CD4-positive, alpha-beta T cell (primary cell): ENCODE data around the gene MIA. TPM values are rescaled to one million over a fixed set of nuclear protein-coding genes. Genes with fewer than 3 reads are reported as not detected.
"Not testable (repeated sequence)": the region's sequence is repeated elsewhere in the genome, so short reads cannot be mapped to it uniquely, and the experiment has no call there.

ENCODE experiments used
- ATAC-seq: fragments of 200-7000 bp; cut with Tn5 transposase; one replicate; pipeline ENCODE4 v1.10.0; 2022; ENCODE audit warnings: mild to moderate bottlenecking; ENCODE audit not compliant: poor library complexity
- CTCF ChIA-PET: fragments of 350-600 bp; sonication (Branson Sonifier 250); formaldehyde crosslinking; loops from one replicate; lab custom pipeline; 2021; ENCODE audit warnings: antibody characterized with exemption, inconsistent platforms; lab: Charles Lee
- POLR2A ChIA-PET: fragments of 350-600 bp; sonication (Branson Sonifier 250); formaldehyde crosslinking; loops from one replicate; lab custom pipeline; 2021; ENCODE audit warnings: antibody characterized with exemption, inconsistent platforms; lab: Charles Lee
- DNase-seq, 14 experiments: peaks; one replicate each; pipeline ENCODE4 v3.0.0-alpha.2; 2013 to 2020; ENCODE audit warnings: mixed read lengths in 2 of 14
- H3K27ac ChIP-seq, 2 donors: one replicate each; pipeline versions ENCODE4 v1.5.1 to v1.7.0; 2013; ENCODE audit warnings: low read length in 2 of 2, low read depth in 1 of 2, mild to moderate bottlenecking in 1 of 2
- H3K27me3 ChIP-seq, 2 experiments: 1 replicate in 1 of 2; 2 replicates in 1 of 2; pipeline versions ENCODE4 v1.6.1 to v1.7.0; 2013; ENCODE audit warnings: low read length in 2 of 2, control low read depth in 1 of 2, mild to moderate bottlenecking in 1 of 2, moderate library complexity in 1 of 2; ENCODE audit not compliant: insufficient read depth in 2 of 2, control insufficient read depth in 1 of 2
- H3K36me3 ChIP-seq: one replicate; pipeline ENCODE4 v1.6.1; 2013; ENCODE audit warnings: low read length, control low read depth; ENCODE audit not compliant: insufficient read depth
- H3K4me1 ChIP-seq: one replicate; pipeline ENCODE4 v1.6.1; 2013; ENCODE audit warnings: low read length, control low read depth; ENCODE audit not compliant: insufficient read depth
- H3K4me3 ChIP-seq: one replicate; pipeline ENCODE4 v1.5.1; 2013; ENCODE audit warnings: mild to moderate bottlenecking, low read length, moderate library complexity
- H3K9me3 ChIP-seq, 2 experiments: 1 replicate in 1 of 2; 2 replicates in 1 of 2; pipeline versions ENCODE4 v1.6.1 to v1.7.0; 2013; ENCODE audit warnings: low read length in 2 of 2, mild to moderate bottlenecking in 2 of 2, control low read depth in 1 of 2, moderate library complexity in 1 of 2; ENCODE audit not compliant: control insufficient read depth in 1 of 2, insufficient read depth in 1 of 2
- H3K27ac Mint-ChIP-seq: one replicate; pipeline ENCODE4 v1.8.0; 2020; ENCODE audit warnings: mixed read lengths
- H3K27me3 Mint-ChIP-seq: one replicate; pipeline ENCODE4 v1.8.0; 2021; ENCODE audit warnings: mixed read lengths
- H3K36me3 Mint-ChIP-seq: one replicate; pipeline ENCODE4 v1.8.0; 2021; ENCODE audit warnings: low read depth, mixed read lengths
- H3K4me1 Mint-ChIP-seq: one replicate; pipeline ENCODE4 v1.8.0; 2021; ENCODE audit warnings: low read depth, mixed read lengths
- H3K4me3 Mint-ChIP-seq: one replicate; pipeline ENCODE4 v1.8.0; 2020; ENCODE audit warnings: mild to moderate bottlenecking, mixed read lengths
- H3K9me3 Mint-ChIP-seq: one replicate; pipeline ENCODE4 v1.8.0; 2020; ENCODE audit warnings: mixed read lengths
- CTCF ChIP-seq: fragments of 200-600 bp; IDR thresholded peaks from one replicate; pipeline ENCODE4 v1.8.0; 2022; ENCODE audit warnings: antibody characterized with exemption, mild to moderate bottlenecking
- intact Hi-C, 2 experiments: fragments of 100-400 bp; cut with DNase I in 1 of 2; cut with micrococcal nuclease in 1 of 2; formaldehyde crosslinking; loops; one replicate each; pipeline versions ENCODE4 v1.15.1 to v1.9.0; 2023 to 2025; cut with DNase I, micrococcal nuclease
- total RNA-seq, 174 experiments: library from RNA in 2 of 174; stranded (reverse) in 2 of 174; gene quantifications; one replicate each; pipeline ENCODE4 v1.2.3 and lab custom pipeline; 2021 to 2026

The MIA gene
- total RNA-seq, 2 experiments from 2014 or later, result not detected

- Mint-ChIP-seq H3K9me3 (no peaks in the 10 kb centered on the region), H3K4me1 (peaks cover 67% of the 10 kb centered on the region), H3K27me3 (no peaks in the 10 kb centered on the region), H3K4me3 (peak overlapping the region; percentile 77), H3K36me3 (peaks cover 55% of the 10 kb centered on the region), H3K27ac (peak overlapping the region; percentile 90)
- H3K27me3 ChIP-seq, result no peaks in the 10 kb centered on the region
- H3K4me3 ChIP-seq, result no peak overlapping the region
- H3K27ac ChIP-seq, result peak overlapping the region in 1 of 2 donors; percentile 15
- no peak for TF ChIP-seq CTCF
- intact Hi-C loops, result loop anchor here in 1 of 2 experiments (5.0 kb wide), 1 partner anchor 323 kb away; no protein-coding TSS in a partner anchor
- DNase-seq (no peak), ATAC-seq (no peak)
- ChIA-PET POLR2A (no interaction called here), CTCF (interaction anchor here (1.3 kb wide), 1 partner anchor 11 kb away, joined by 3 read pairs; the partner anchor contains the start of gene EGLN2)
- H3K36me3 ChIP-seq, result peaks cover 48% of the 10 kb centered on the region
- H3K9me3 ChIP-seq, result no peaks in the 10 kb centered on the region
- H3K4me1 ChIP-seq, result peaks cover 79% of the 10 kb centered on the region
Observed at GRCh38 chr19:40809358-40810086, 34.2 kb downstream of the MIA start.

GRCh38 chr19:40810160-40810559 is 34.8 kb downstream of the MIA start:
- H3K27ac ChIP-seq, result no peak overlapping the region
- H3K27me3 ChIP-seq, result no peaks in the 10 kb centered on the region
- DNase-seq, result no peak
- H3K4me3 ChIP-seq, result no peak overlapping the region
- peaks cover 72% of the 10 kb centered on the region for H3K4me1 ChIP-seq
- intact Hi-C loops, result loop anchor here in 1 of 2 experiments (5.0 kb wide), 1 partner anchor 322 kb away; no protein-coding TSS in a partner anchor
- H3K36me3 Mint-ChIP-seq, result peaks cover 55% of the 10 kb centered on the region
- peak overlapping the region; percentile 90 for H3K27ac Mint-ChIP-seq
- ChIA-PET POLR2A (no interaction called here), CTCF (no interaction called here)
- H3K36me3 ChIP-seq, result peaks cover 43% of the 10 kb centered on the region
- H3K9me3 ChIP-seq, result no peaks in the 10 kb centered on the region
- H3K4me1 Mint-ChIP-seq, result peaks cover 60% of the 10 kb centered on the region
- no peak for TF ChIP-seq CTCF
- H3K27me3 Mint-ChIP-seq, result no peaks in the 10 kb centered on the region
- no peaks in the 10 kb centered on the region for H3K9me3 Mint-ChIP-seq
- peak overlapping the region; percentile 77 for H3K4me3 Mint-ChIP-seq
- ATAC-seq, result no peak

- CTCF ChIA-PET, H3K9me3 ChIP-seq, H3K27ac ChIP-seq, H3K9me3 Mint-ChIP-seq, H3K27me3 ChIP-seq, H3K27me3 Mint-ChIP-seq: not testable (repeated sequence)
- POLR2A ChIA-PET, result interaction anchor here (1.0 to 2.2 kb wide), 5 partner anchors 12 to 159 kb away, joined by 3 to 12 read pairs (median 6); partner anchors contain the start of genes ACTMAP, EGLN2, RAB4B and SNRPA
- peaks cover 66% of the 10 kb centered on the region for H3K4me1 ChIP-seq
- peak overlapping the region; percentile 59 for H3K4me3 ChIP-seq
- peaks cover 54% of the 10 kb centered on the region for H3K4me1 Mint-ChIP-seq
- intact Hi-C loops, result loop anchor here in 1 of 2 experiments (5.0 kb wide), 1 partner anchor 321 kb away; no protein-coding TSS in a partner anchor
- H3K27ac Mint-ChIP-seq, result peak overlapping the region; percentile 90
- peaks cover 37% of the 10 kb centered on the region for H3K36me3 ChIP-seq
- peak in 7 of 14 experiments; percentile 33 to 72 (median 62) for DNase-seq
- H3K4me3 Mint-ChIP-seq, result peak overlapping the region; percentile 95
- H3K36me3 Mint-ChIP-seq, result peaks cover 49% of the 10 kb centered on the region
- peak; percentile 59 for ATAC-seq
Observed at GRCh38 chr19:40810649-40811408, 35.5 kb downstream of the MIA start.
